ENCODE results near the gene COX6A2.

Gene COX6A2

GRCh38 chr16:31474173-31474714 lies 46.1 kb upstream of the COX6A2 start:
- no peak for TF ChIP-seq CTCF (IDR thresholded peaks at IDR 0.05; ENCODE audit: extremely low read depth, insufficient read depth, missing control alignments)
- no peak for DNase-seq (ENCODE audit: low spot score)
- in situ Hi-C loops (cut with MboI; ENCODE audit: low pct_unique_long_range_greater_than_20kb, low sequenced_read_pairs, unreplicated experiment), result loop anchor here (25.0 kb wide), 1 partner anchor 388 kb away; the partner anchor contains the start of gene ZNF267

DNA sequence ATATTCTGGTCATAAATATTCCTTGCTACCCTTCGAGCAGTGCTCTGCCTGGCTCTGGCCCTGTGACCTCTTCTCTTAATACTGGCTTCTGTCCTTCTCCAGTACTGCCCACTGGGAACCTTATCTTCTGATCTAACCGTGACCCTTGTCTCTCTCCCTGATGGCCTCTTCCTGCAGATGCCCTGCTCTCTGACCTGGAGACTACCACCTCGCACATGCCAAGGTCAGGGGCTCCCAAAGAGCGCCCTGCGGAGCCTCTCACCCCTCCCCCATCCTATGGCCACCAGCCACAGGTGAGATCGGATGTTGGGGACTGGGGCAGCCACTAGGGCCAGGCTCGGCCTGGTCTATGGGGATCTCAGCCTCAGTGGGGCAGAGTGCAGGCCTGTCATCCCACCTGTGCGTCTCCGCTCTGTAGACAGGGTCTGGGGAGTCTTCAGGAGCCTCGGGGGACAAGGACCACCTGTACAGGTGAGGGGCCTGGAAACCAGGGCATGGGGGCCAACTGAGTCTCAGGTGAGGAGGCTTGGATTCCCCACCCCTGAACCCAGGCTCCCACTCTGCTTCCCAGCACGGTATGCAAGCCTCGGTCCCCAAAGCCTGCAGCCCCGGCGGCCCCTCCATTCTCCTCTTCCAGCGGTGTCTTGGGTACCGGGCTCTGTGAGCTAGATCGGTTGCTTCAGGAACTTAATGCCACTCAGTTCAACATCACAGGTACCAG lies 45.3 kb upstream of the COX6A2 start:
- TF ChIP-seq CTCF (IDR thresholded peaks at IDR 0.05; ENCODE audit: extremely low read depth, insufficient read depth, missing control alignments), result no peak
- in situ Hi-C loops (cut with MboI; ENCODE audit: low pct_unique_long_range_greater_than_20kb, low sequenced_read_pairs, unreplicated experiment), result loop anchor here (25.0 kb wide), 1 partner anchor 389 kb away; the partner anchor contains the start of gene ZNF267

GRCh38 chr16:31472709-31473203 lies 44.6 kb upstream of the COX6A2 start:
- DNase-seq (ENCODE audit: low spot score), result peak; percentile 66
- in situ Hi-C loops (cut with MboI; ENCODE audit: low pct_unique_long_range_greater_than_20kb, low sequenced_read_pairs, unreplicated experiment), result loop anchor here (25.0 kb wide), 1 partner anchor 390 kb away; the partner anchor contains the start of gene ZNF267

More for the DNA sequence above, 45.3 kb upstream of the COX6A2 start:
- DNase-seq (ENCODE audit: low spot score), result no peak

GRCh38 chr16:31471875-31472708 lies 43.9 kb upstream of the COX6A2 start, which contains the start of gene TGFB1I1:
TGFB1I1 (plus strand) TSS chr16:31472152; CDS start chr16:31472189, 37 bp downstream.
- no peak for TF ChIP-seq CTCF (IDR thresholded peaks at IDR 0.05; ENCODE audit: extremely low read depth, insufficient read depth, missing control alignments)
- in situ Hi-C loops (cut with MboI; ENCODE audit: low pct_unique_long_range_greater_than_20kb, low sequenced_read_pairs, unreplicated experiment), result loop anchor here (25.0 kb wide), 1 partner anchor 390 kb away; the partner anchor contains the start of gene ZNF267
- peak; percentile 61 for DNase-seq (ENCODE audit: low spot score)

More at GRCh38 chr16:31472709-31473203, 44.6 kb upstream of the COX6A2 start:
- TF ChIP-seq CTCF (IDR thresholded peaks at IDR 0.05; ENCODE audit: extremely low read depth, insufficient read depth, missing control alignments), result peak; percentile 39

GRCh38 chr16:31471241-31471874 lies 43.2 kb upstream of the COX6A2 start:
- no peak for TF ChIP-seq CTCF (IDR thresholded peaks at IDR 0.05; ENCODE audit: extremely low read depth, insufficient read depth, missing control alignments)
- peak; percentile 30 for DNase-seq (ENCODE audit: low spot score)
- in situ Hi-C loops (cut with MboI; ENCODE audit: low pct_unique_long_range_greater_than_20kb, low sequenced_read_pairs, unreplicated experiment), result loop anchor here (25.0 kb wide), 1 partner anchor 391 kb away; the partner anchor contains the start of gene ZNF267

Measured in GM13977 (cell line).